CD8-positive, alpha-beta memory T cell (primary cell): Measurements from ENCODE around the gene TBC1D3L. TPM values are rescaled to one million over a fixed set of nuclear protein-coding genes. Genes with fewer than 3 reads are reported as not detected.
"Not testable (repeated sequence)": the region's sequence is repeated elsewhere in the genome, so short reads cannot be mapped to it uniquely, and the experiment has no call there.

Experiments
- CTCF ChIA-PET: fragments of 350-600 bp; sonication (Branson Sonifier 250); formaldehyde crosslinking; loops from one replicate; lab custom pipeline; 2021; ENCODE audit warnings: antibody characterized with exemption; lab: Charles Lee
- POLR2A ChIA-PET: fragments of 350-600 bp; sonication (Branson Sonifier 250); formaldehyde crosslinking; loops from one replicate; lab custom pipeline; 2021; ENCODE audit warnings: antibody characterized with exemption; lab: Charles Lee
- DNase-seq, 5 donors: peaks; one replicate each; pipeline versions ENCODE4 v3.0.0 to v3.0.0-alpha.2; 2020 to 2022; ENCODE audit warnings: mixed read lengths in 1 of 5
- H3K27ac ChIP-seq: one replicate; pipeline ENCODE4 v1.7.0; 2013; ENCODE audit warnings: low read depth, mild to moderate bottlenecking, low read length, moderate library complexity
- H3K27me3 ChIP-seq: 2 replicates; pipeline ENCODE4 v1.7.0; 2013; ENCODE audit warnings: low read length, mild to moderate bottlenecking; ENCODE audit not compliant: insufficient read depth, poor library complexity, severe bottlenecking
- H3K36me3 ChIP-seq: 2 replicates; pipeline ENCODE4 v1.7.0; 2013; ENCODE audit warnings: mild to moderate bottlenecking, low read length, moderate library complexity; ENCODE audit not compliant: insufficient read depth
- H3K4me1 ChIP-seq: 2 replicates; pipeline ENCODE4 v1.7.0; 2013; ENCODE audit warnings: mild to moderate bottlenecking, low read length, moderate library complexity; ENCODE audit not compliant: insufficient read depth
- H3K4me3 ChIP-seq: 2 replicates; pipeline ENCODE4 v1.7.0; 2013; ENCODE audit warnings: mild to moderate bottlenecking, low read length
- H3K9me3 ChIP-seq: 2 replicates; pipeline ENCODE4 v1.7.0; 2013; ENCODE audit warnings: mild to moderate bottlenecking, low read length
- H3K27ac Mint-ChIP-seq, 8 donors: one replicate each; pipeline ENCODE4 v1.8.0; 2020 to 2021; ENCODE audit warnings: mixed read lengths in 8 of 8, mild to moderate bottlenecking in 6 of 8, inconsistent platforms in 3 of 8, moderate library complexity in 3 of 8
- H3K27me3 Mint-ChIP-seq, 2 donors: one replicate each; pipeline ENCODE4 v1.8.0; 2020 to 2021; ENCODE audit warnings: mixed read lengths in 2 of 2, mild to moderate bottlenecking in 1 of 2, moderate library complexity in 1 of 2
- H3K36me3 Mint-ChIP-seq, 3 donors: one replicate each; pipeline ENCODE4 v1.8.0; 2020 to 2021; ENCODE audit warnings: mixed read lengths in 3 of 3, inconsistent platforms in 1 of 3, mild to moderate bottlenecking in 1 of 3
- H3K4me1 Mint-ChIP-seq, 3 donors: one replicate each; pipeline ENCODE4 v1.8.0; 2020 to 2021; ENCODE audit warnings: mixed read lengths in 3 of 3, inconsistent platforms in 1 of 3, mild to moderate bottlenecking in 1 of 3
- H3K4me3 Mint-ChIP-seq, 7 donors: one replicate each; pipeline ENCODE4 v1.8.0; 2020 to 2021; ENCODE audit warnings: mixed read lengths in 7 of 7, mild to moderate bottlenecking in 6 of 7, moderate library complexity in 4 of 7, inconsistent platforms in 2 of 7
- H3K9me3 Mint-ChIP-seq, 5 donors: one replicate each; pipeline ENCODE4 v1.8.0; 2020 to 2022; ENCODE audit warnings: mixed read lengths in 5 of 5, mild to moderate bottlenecking in 3 of 5, moderate library complexity in 2 of 5, inconsistent platforms in 1 of 5
- polyA plus RNA-seq: library from polyadenylated mRNA; unstranded; fragments of 300-500 nt; fragmentation: Illumina TruSeq; gene quantifications from one replicate; pipeline ENCODE4 v1.2.3, GENCODE V29; 2021
- total RNA-seq, 2 experiments: library from RNA; stranded (reverse); gene quantifications; one replicate each; pipeline ENCODE4 v1.2.3, GENCODE V29; 2021

Gene TBC1D3L
- total RNA-seq (1 to 10 TPM; 6.1 to 6.6 TPM), polyA plus RNA-seq (1.6 TPM)

GRCh38 chr17:37988960-37989359 is at the start of gene TBC1D3L:
Gene TBC1D3L, minus strand, starts transcription at chr17:37989060. Its CDS starts 1,540 bp downstream, at chr17:37987520.
- H3K4me3 Mint-ChIP-seq, H3K4me3 ChIP-seq, H3K36me3 ChIP-seq, H3K4me1 ChIP-seq, CTCF ChIA-PET, H3K27me3 ChIP-seq, H3K27ac Mint-ChIP-seq, H3K36me3 Mint-ChIP-seq, H3K27ac ChIP-seq, POLR2A ChIA-PET, H3K27me3 Mint-ChIP-seq, DNase-seq, H3K9me3 Mint-ChIP-seq, H3K4me1 Mint-ChIP-seq, H3K9me3 ChIP-seq: not testable (repeated sequence)

- H3K27ac ChIP-seq, H3K27ac Mint-ChIP-seq, DNase-seq, H3K36me3 ChIP-seq, H3K4me1 ChIP-seq, H3K9me3 Mint-ChIP-seq, H3K4me1 Mint-ChIP-seq, H3K9me3 ChIP-seq, H3K4me3 Mint-ChIP-seq, H3K27me3 ChIP-seq, POLR2A ChIA-PET, H3K27me3 Mint-ChIP-seq, CTCF ChIA-PET, H3K36me3 Mint-ChIP-seq, H3K4me3 ChIP-seq: not testable (repeated sequence)
Measured at GRCh38 chr17:38003676-38004075, 14.8 kb upstream of the TBC1D3L start, which contains the start of gene TBC1D3D. Gene TBC1D3D, plus strand, starts transcription at chr17:38003976. Its CDS starts 1,585 bp downstream, at chr17:38005561.

Other genes with a start within 250 kb of the TBC1D3L start
- gene HNF1B, start 244.0 kb downstream of the TBC1D3L start, total RNA-seq = under 1 TPM; 0.22 to 0.73 TPM
- not detected for gene HNF1B, start 244.0 kb downstream of the TBC1D3L start, polyA plus RNA-seq
- not detected for gene TBC1D3K, start 64.6 kb downstream of the TBC1D3L start, total RNA-seq
- not detected for gene TBC1D3K, start 64.6 kb downstream of the TBC1D3L start, polyA plus RNA-seq
- gene TBC1D3D, start 14.9 kb upstream of the TBC1D3L start, total RNA-seq = 1 to 10 TPM in 1 of 2 experiments, under 1 TPM in 1; 0.86 to 1.1 TPM
- gene TBC1D3D, start 14.9 kb upstream of the TBC1D3L start, polyA plus RNA-seq = not detected
- 1 to 10 TPM in 1 of 2 experiments, not detected in 1; 1.6 TPM for gene TBC1D3C, start 79.6 kb upstream of the TBC1D3L start, total RNA-seq
- not detected for gene TBC1D3C, start 79.6 kb upstream of the TBC1D3L start, polyA plus RNA-seq
- gene TBC1D3E, start 138.9 kb upstream of the TBC1D3L start, total RNA-seq = under 1 TPM in 1 of 2 experiments, not detected in 1; 0.24 TPM
- not detected for gene TBC1D3E, start 138.9 kb upstream of the TBC1D3L start, polyA plus RNA-seq
- 1 to 10 TPM in 1 of 2 experiments, not detected in 1; 1.6 TPM for gene TBC1D3, start 203.5 kb upstream of the TBC1D3L start, total RNA-seq
- gene TBC1D3, start 203.5 kb upstream of the TBC1D3L start, polyA plus RNA-seq = not detected